Mesendoderm (in vitro differentiated cells): ENCODE results near the gene LRRC32.
"Not testable (repeated sequence)": the region's sequence is repeated elsewhere in the genome, so short reads cannot be mapped to it uniquely, and the experiment has no call there.

ENCODE experiments used
- DNase-seq: peaks from one replicate; pipeline ENCODE4 v3.0.0; 2013
- H2AK5ac ChIP-seq: 2 replicates; pipeline ENCODE4 v1.6.1; 2013; ENCODE audit warnings: low read length, inconsistent platforms
- H2BK120ac ChIP-seq: 2 replicates; pipeline ENCODE4 v1.6.1; 2013; ENCODE audit warnings: low read depth, mild to moderate bottlenecking, low read length, moderate library complexity, mixed read lengths
- H2BK15ac ChIP-seq: replicated peaks from 2 replicates; pipeline ENCODE4 v1.6.1; 2013; ENCODE audit warnings: low read depth, mild to moderate bottlenecking, moderate library complexity
- H2BK5ac ChIP-seq: 2 replicates; pipeline ENCODE4 v1.6.1; 2013; ENCODE audit warnings: low read length, inconsistent platforms
- H3K18ac ChIP-seq: 2 replicates; pipeline ENCODE4 v1.6.1; 2013; ENCODE audit warnings: mild to moderate bottlenecking, low read length, mixed read lengths
- H3K23ac ChIP-seq: one replicate; pipeline ENCODE4 v1.6.1; 2013; ENCODE audit warnings: low read length
- H3K27ac ChIP-seq: 2 replicates; pipeline ENCODE4 v1.5.1; 2013; ENCODE audit warnings: low read depth, mild to moderate bottlenecking, inconsistent platforms, low read length, moderate library complexity
- H3K27me3 ChIP-seq: 2 replicates; pipeline ENCODE4 v1.6.1; 2013; ENCODE audit warnings: low read length, control low read depth, mild to moderate bottlenecking, inconsistent platforms; ENCODE audit not compliant: insufficient read depth, poor library complexity
- H3K36me3 ChIP-seq: 2 replicates; pipeline ENCODE4 v1.6.1; 2013; ENCODE audit warnings: low read length, inconsistent platforms; ENCODE audit not compliant: control insufficient read depth, insufficient read depth
- H3K4ac ChIP-seq: one replicate; pipeline ENCODE4 v1.6.1; 2013; ENCODE audit warnings: low read depth, mild to moderate bottlenecking, low read length, moderate library complexity
- H3K4me1 ChIP-seq: 2 replicates; pipeline ENCODE4 v1.6.1; 2013; ENCODE audit warnings: low read depth, low read length, inconsistent platforms; ENCODE audit not compliant: control insufficient read depth
- H3K4me2 ChIP-seq: 2 replicates; pipeline ENCODE4 v1.6.1; 2013; ENCODE audit warnings: low read length
- H3K4me3 ChIP-seq: 2 replicates; pipeline ENCODE4 v1.5.1; 2013; ENCODE audit warnings: mild to moderate bottlenecking, low read length
- H3K56ac ChIP-seq: one replicate; pipeline ENCODE4 v1.6.1; 2013; ENCODE audit warnings: low read length
- H3K79me1 ChIP-seq: 2 replicates; pipeline ENCODE4 v1.6.1; 2013; ENCODE audit warnings: low read length, inconsistent platforms
- H3K79me2 ChIP-seq: 2 replicates; pipeline ENCODE4 v1.6.1; 2013; ENCODE audit warnings: mild to moderate bottlenecking, low read length; ENCODE audit not compliant: control insufficient read depth, insufficient read depth
- H3K9ac ChIP-seq: 2 replicates; pipeline ENCODE4 v1.6.1; 2013; ENCODE audit warnings: low read length, inconsistent platforms
- H4K5ac ChIP-seq: one replicate; pipeline ENCODE4 v1.6.1; 2013; ENCODE audit warnings: low read length
- H4K8ac ChIP-seq: one replicate; pipeline ENCODE4 v1.6.1; 2013; ENCODE audit warnings: low read depth, mild to moderate bottlenecking, control low read depth, low read length, moderate library complexity
- WGBS: extraction: QIAGEN DNeasy Blood & Tissue Kit; methylation state at CpG from one replicate; pipeline ENCODE4 v1.1.7; 2013; ENCODE audit warnings: low lambda C conversion rate, missing lambda C conversion rate; ENCODE audit not compliant: insufficient coverage; ENCODE audit errors: extremely low coverage; 5-methylcytosine and 5-hydroxymethylcytosine counted together

The LRRC32 gene

GRCh38 chr11:76609736-76610370 is 60.7 kb downstream of the LRRC32 start:
- Histone ChIP-seq H3K4me1 (peaks cover 5% of the 10 kb centered on the region), H2BK15ac (no peak overlapping the region), H3K79me2 (no peaks in the 10 kb centered on the region), H3K56ac (peak overlapping the region; percentile 5), H3K27me3 (no peaks in the 10 kb centered on the region), H4K5ac (no peak overlapping the region), H3K4me3 (no peak overlapping the region), H4K8ac (no peak overlapping the region), H3K9ac (no peak overlapping the region), H3K23ac (no peak overlapping the region), H2AK5ac (peak overlapping the region; percentile 65), H3K4ac (no peak overlapping the region), H2BK120ac (no peak overlapping the region), H3K4me2 (no peak overlapping the region), H3K27ac (no peak overlapping the region), H2BK5ac (no peak overlapping the region), H3K36me3 (no peaks in the 10 kb centered on the region), H3K18ac (no peak overlapping the region), H3K79me1 (no peaks in the 10 kb centered on the region)
- no CpG with 5 or more reads among the region's 8 CpGs for WGBS
- DNase-seq = no peak

- not testable (repeated sequence) for H2AK5ac ChIP-seq, H3K23ac ChIP-seq, H3K4ac ChIP-seq, H3K56ac ChIP-seq, H3K27me3 ChIP-seq, H3K4me2 ChIP-seq, H2BK120ac ChIP-seq, H3K18ac ChIP-seq, H3K79me1 ChIP-seq, H3K36me3 ChIP-seq, H3K79me2 ChIP-seq, H3K4me1 ChIP-seq, H2BK15ac ChIP-seq, H3K27ac ChIP-seq, H4K8ac ChIP-seq, DNase-seq, H3K9ac ChIP-seq, H2BK5ac ChIP-seq, H3K4me3 ChIP-seq, H4K5ac ChIP-seq
- WGBS = no CpG with 5 or more reads among the region's 27 CpGs
Observed at GRCh38 chr11:76608879-76609460, 61.6 kb downstream of the LRRC32 start.

GRCh38 chr11:76608228-76608627 is 62.3 kb downstream of the LRRC32 start:
- H2BK120ac ChIP-seq, H3K56ac ChIP-seq, H3K23ac ChIP-seq, H4K8ac ChIP-seq, H3K4me1 ChIP-seq, H3K27me3 ChIP-seq, H3K27ac ChIP-seq, H4K5ac ChIP-seq, H2BK15ac ChIP-seq, H3K4ac ChIP-seq, H3K9ac ChIP-seq, H2AK5ac ChIP-seq, DNase-seq, H3K4me2 ChIP-seq, H3K36me3 ChIP-seq, H3K79me2 ChIP-seq, H3K4me3 ChIP-seq, H3K79me1 ChIP-seq, H2BK5ac ChIP-seq, H3K18ac ChIP-seq: not testable (repeated sequence)
- WGBS = no CpG with 5 or more reads among the region's 11 CpGs
